A204.1 (cell line): ENCODE data around the gene AIG1.

Experiments
- FAIRE-seq: peaks from 2 replicates; lab custom pipeline; 2012; peaks lifted over from hg19 to GRCh38; lab: Jason Lieb, UNC

AIG1 gene

GRCh38 chr6:143097224-143097795, 36.6 kb downstream of the AIG1 start:
- no peak for FAIRE-seq

- FAIRE-seq = no peak
Measured at GRCh38 chr6:143098054-143098671, 37.5 kb downstream of the AIG1 start.

GRCh38 chr6:143099647-143100046, 39.0 kb downstream of the AIG1 start:
- FAIRE-seq = no peak

- FAIRE-seq = no peak
Measured at GRCh38 chr6:143100429-143100828, 39.7 kb downstream of the AIG1 start.

GRCh38 chr6:143103916-143104315, 43.2 kb downstream of the AIG1 start:
- FAIRE-seq = no peak

GRCh38 chr6:143107440-143107839, 46.8 kb downstream of the AIG1 start:
- FAIRE-seq = no peak

GRCh38 chr6:143107911-143108761, 47.4 kb downstream of the AIG1 start:
- FAIRE-seq = no peak

- FAIRE-seq = no peak
Measured at GRCh38 chr6:143109196-143109595, 48.5 kb downstream of the AIG1 start.

- FAIRE-seq = no peak
Measured at GRCh38 chr6:143110572-143110971, 49.9 kb downstream of the AIG1 start.

GRCh38 chr6:143110996-143111395, 50.3 kb downstream of the AIG1 start:
- FAIRE-seq = no peak

GRCh38 chr6:143111443-143111842, 50.8 kb downstream of the AIG1 start:
- no peak for FAIRE-seq

GRCh38 chr6:143112084-143112768, 51.5 kb downstream of the AIG1 start:
- no peak for FAIRE-seq

- FAIRE-seq = no peak
Measured at GRCh38 chr6:143112837-143113236, 52.1 kb downstream of the AIG1 start.

GRCh38 chr6:143115728-143116127, 55.0 kb downstream of the AIG1 start:
- no peak for FAIRE-seq

- no peak for FAIRE-seq
Measured at GRCh38 chr6:143117108-143117507, 56.4 kb downstream of the AIG1 start.

- FAIRE-seq = no peak
Measured at GRCh38 chr6:143119260-143119659, 58.6 kb downstream of the AIG1 start.

GRCh38 chr6:143123081-143123480, 62.4 kb downstream of the AIG1 start:
- no peak for FAIRE-seq

GRCh38 chr6:143123941-143124340, 63.3 kb downstream of the AIG1 start:
- FAIRE-seq = no peak

- FAIRE-seq = no peak
Measured at GRCh38 chr6:143125455-143125854, 64.8 kb downstream of the AIG1 start.

GRCh38 chr6:143125864-143126573, 65.3 kb downstream of the AIG1 start:
- no peak for FAIRE-seq

- no peak for FAIRE-seq
Measured at GRCh38 chr6:143126574-143126941, 65.9 kb downstream of the AIG1 start.

- FAIRE-seq = no peak
Measured at GRCh38 chr6:143127941-143128680, 67.4 kb downstream of the AIG1 start.
